Endometrium (tissue), 2 donors: ENCODE measurements around the gene TXNDC17.
"Not testable (repeated sequence)": the region's sequence is repeated elsewhere in the genome, so short reads cannot be mapped to it uniquely, and the experiment has no call there.

Experiments used
- FAIRE-seq: peaks from 2 replicates; lab custom pipeline; 2012; peaks lifted over from hg19 to GRCh38; lab: Jason Lieb, UNC
- donor health status: control.
- donor health status: control.

Gene TXNDC17

GRCh38 chr17:6637458-6637840 lies 3.4 kb upstream of the TXNDC17 start:
- no peak for FAIRE-seq

DNA sequence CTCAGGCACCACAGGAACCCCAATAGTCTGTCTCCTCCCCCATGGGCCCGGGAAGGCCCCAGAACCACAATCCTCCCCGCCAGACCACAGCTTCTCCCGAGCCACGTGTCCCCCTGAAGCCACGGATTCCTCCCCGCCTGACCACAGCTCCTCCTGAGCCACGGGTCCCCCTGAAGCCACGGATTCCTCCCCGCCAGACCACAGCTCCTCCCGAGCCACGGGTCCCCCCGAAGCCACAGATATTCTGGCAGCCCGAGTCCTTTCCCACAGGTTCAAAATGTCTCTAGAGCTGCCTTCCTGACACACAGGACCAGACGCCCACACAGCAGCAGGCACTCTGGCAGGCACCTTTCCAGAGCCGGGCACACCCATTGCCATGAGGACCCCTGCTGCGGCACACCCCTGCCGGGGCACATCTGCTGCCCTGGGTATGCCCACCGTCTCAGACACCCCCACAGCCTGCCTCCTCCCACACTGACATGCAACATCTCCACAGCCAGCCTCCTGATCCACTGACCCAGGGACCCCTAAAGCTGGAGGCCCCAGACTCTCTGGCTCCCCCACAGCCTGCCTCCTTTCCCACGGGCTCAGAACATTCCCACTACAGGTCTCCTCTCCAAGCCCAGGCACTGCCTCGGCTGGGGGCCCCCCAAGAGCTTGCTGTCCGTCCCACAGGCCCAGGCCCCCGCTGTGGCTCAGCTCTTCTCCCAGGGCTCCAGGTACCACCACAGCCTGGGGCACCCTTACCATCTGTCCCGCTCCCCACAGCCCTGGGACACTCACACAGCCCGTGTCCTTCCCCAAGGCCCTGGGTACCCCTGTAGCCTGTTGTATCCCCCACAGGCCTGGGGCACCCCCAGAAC lies 2.6 kb upstream of the TXNDC17 start:
- no peak for FAIRE-seq

DNA sequence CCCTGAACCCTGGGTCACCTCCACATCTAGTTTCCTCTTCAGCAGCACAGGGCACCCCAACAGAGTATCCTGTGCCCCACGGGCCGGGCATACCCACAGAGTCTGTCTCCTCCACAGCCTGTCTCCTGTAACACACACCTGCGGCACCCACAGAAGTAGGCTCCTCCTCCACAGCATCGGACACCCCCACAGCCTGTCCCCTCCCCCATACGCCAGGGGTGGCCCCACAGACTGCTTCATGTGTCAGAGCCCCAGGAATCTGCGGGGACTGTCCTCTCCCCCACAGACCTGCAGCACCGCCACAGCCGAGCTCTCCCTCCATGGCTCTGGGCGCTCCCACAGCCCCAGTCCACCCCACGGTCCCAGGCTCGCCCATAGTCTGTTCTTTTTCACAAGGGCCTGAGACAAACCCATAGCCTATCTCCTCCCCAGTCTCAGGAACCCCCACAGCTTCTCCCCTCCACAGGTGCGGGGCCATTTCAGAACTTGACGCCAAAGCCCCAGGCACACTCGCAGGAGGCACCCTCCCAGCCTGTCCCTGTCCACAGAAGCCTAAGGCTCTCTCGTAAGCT lies 1.8 kb upstream of the TXNDC17 start:
- no peak for FAIRE-seq

GRCh38 chr17:6639586-6640535 lies 999 bp upstream of the TXNDC17 start:
- no peak for FAIRE-seq

- FAIRE-seq, result no peak
Measured at GRCh38 chr17:6641247-6641863, 495 bp downstream of the TXNDC17 start.

DNA sequence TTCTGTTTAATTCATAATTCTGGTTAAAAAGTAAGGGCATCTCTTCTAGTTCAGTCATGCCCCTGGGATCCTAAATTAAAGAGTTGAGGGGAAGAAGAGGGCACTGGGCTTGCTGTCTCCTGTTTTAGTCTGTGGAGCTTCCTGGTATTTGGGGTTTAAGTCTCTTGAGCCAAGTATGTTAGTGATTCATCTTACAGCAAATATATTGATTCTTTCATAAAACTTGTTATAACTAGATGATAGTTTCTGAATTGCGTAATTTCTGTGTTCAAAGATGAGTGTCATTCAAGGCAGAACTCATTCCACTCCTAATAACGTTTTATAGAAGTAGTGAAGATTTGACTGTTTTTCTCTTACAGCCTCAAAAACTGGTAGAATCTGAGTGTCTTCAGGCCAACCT lies 1.7 kb downstream of the TXNDC17 start:
- FAIRE-seq, result no peak

GRCh38 chr17:6643451-6644125 lies 2.7 kb downstream of the TXNDC17 start:
- no peak for FAIRE-seq

DNA sequence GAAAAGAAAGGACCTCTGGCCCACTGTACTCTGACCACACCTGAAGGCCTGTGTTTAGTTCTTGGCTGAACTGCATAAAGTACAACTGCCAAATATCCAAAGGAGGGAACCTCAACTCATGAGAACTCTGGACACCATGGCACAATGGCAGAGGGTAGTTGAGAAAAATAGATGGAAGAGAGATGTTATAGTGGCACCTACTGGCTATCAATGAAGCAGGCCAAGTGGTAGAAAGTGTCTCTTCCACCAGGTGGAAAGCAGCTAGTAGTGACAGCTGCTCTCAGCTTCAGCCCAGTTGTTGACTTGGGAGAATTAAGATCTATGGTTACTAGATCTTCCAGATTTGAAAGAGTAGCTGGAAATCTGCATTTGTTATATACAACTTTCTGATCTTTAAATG lies 7.3 kb downstream of the TXNDC17 start:
- no peak for FAIRE-seq

DNA sequence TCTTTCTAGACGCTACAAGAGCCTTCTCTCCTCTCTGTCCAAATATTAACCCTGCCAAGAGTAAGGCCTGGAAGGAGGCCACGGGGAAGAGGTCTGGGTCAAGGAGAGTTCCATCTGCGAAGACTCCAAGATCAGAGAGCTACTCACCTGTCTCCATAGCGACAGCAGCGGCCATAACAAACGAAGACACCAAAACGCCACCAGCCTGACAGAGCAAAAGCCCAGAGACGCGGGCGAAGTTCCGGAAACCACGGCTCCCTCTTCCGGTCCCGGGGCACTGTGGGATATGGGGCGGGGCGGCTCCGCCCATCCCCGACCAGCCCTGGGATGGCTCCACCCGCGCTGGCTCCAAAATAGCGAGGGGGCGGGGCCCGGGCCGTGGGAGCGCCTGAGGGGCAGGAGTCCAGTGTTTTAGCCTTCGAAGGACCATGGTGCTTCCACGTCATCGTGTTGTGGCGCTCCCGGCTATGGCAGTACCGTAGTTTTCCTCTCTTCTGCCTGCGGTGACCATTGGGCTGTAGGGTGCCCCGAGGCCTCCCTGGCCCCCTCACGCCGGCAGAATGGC lies 10.6 kb downstream of the TXNDC17 start, which contains the start of the genes C17orf100 and MED31:
TSS of gene C17orf100 (plus strand) at position 409 of the 565 bp plus-strand sequence. CDS start at position 561, 152 bp downstream.
TSS of gene MED31 (minus strand) at position 252 of the 565 bp plus-strand sequence. CDS start at position 175, 77 bp downstream.
- FAIRE-seq, result peak; percentile 83

DNA sequence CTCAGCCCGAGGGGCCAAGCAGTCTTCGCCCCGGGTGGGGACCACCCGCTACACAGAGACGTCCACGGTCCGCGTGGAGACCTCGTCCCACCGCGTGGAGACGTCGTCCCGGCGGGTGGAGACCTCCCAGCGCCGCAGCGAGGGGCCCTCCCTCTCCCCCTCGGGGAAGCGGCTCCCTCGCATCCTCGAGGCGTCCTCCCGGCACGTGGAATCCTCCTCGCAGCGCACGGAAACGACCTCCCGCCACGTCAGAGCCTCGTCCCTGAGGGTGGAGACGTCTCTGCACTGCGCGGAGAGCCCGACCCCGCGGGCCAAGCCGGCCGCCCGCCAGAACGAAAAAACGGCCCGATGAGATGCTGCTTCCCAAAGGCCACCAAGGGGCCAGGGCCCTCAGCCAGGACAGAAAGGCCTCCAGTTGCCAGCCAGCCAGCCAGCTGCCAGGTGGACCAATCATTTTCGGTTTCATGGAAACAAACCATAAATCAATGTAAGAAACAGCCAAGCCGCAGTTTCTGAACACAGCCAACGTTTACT lies 11.1 kb downstream of the TXNDC17 start:
- FAIRE-seq, result no peak

DNA sequence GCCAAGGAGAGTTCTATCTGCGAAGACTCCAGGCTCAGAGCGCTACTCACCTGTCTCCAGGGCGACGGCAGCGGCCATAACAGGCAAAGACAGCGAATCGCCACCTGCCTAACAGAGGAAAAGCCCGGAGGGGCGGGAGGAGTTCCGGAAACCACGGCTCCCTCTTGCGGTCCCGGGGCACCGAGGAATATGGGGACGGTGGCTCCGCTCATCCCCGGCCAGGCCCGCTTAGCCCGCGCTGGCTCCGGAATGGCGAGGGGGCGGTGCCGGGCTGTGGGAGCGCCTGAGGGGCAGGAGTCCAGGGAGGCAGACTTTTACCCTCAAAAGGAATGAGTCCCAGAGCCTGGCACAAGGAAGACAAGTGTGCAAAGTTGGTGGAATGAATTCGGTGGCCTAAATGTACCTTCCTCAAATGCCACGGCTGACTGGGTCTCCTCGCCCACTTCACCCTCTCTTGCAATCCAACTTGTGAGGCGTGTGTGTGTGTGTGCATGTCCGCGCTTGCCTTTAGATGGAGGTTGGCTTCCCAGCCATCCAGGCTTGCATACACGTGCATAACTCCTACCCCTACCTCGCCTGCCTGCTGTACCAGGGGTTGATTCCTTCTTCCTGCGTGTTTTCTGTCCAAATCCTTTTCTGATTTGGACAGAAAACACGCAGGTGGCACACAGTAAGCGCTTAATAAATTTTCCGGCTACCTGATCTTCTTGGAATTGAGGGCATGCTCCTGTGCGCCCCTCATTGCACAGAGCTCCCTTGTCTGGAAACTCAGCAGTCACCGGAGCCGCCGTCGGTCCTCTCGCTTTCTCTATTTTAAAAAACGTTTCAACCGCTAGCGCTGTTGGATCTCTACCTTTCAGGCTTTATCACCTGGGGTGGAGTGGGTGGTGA lies 14.2 kb downstream of the TXNDC17 start:
- FAIRE-seq, result no peak

DNA sequence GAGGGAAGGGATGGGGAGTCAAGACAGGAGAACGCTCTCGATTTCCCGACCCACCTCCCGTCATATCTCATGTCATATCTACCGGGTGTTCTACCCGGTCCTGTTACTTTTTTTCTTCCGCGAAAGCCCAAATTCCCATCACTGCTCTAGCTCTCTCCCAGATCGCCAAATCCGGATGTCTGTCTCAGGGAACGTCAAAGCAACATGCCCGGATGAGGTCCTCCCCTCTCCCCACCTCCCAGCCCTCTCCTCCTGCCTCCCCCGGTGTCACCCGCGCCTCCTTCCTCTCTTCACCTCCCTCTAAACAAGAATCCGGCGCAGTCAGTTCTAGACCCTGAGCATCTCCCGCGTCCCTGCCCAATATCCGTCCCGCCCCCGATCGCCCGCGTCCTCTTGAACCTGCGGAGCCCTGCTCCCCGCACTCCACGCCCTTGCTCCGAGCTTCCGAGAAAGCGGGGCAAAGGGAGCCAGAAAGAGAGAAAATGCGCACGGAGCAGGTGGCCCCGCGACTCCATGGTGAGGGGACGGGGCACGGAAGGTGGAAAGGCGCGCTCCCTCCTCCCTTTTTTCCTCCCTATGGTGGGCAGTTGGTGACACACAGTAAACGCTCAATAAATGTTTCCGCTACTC lies 15.0 kb downstream of the TXNDC17 start:
- not testable (repeated sequence) for FAIRE-seq

GRCh38 chr17:6656797-6657632 lies 16.2 kb downstream of the TXNDC17 start:
- not testable (repeated sequence) for FAIRE-seq

DNA sequence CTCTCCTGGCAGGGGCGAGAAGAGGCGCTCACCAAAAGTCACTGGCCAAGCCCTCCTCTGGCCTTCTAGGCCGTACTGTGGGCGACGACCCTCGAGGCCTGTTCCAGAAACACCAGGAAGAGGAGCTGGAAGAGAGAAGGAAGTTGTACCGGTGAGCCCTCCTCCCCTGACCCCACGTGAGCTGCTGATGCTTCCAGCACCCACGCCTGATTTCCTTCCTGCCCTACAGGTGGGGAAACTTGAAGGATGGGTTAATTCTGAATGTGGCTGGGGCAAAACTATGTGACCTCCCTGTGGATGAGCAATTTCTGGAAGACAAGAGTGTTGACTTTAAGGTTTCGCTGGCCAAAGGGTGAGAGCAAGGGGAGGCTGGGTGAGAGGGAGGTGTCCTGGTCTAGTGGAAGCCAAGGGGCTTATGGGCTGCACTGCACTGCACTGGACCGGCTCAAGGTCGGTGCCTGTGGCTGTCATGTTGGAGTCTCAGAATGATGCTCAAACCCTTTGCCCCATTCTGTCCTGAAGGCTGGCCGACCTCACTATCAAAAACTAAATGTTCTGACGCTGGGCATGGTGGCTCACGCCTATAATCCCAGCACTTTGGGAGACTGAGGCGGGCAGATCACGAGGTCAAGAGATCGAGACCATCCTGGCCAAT lies 16.9 kb downstream of the TXNDC17 start:
- no peak for FAIRE-seq

DNA sequence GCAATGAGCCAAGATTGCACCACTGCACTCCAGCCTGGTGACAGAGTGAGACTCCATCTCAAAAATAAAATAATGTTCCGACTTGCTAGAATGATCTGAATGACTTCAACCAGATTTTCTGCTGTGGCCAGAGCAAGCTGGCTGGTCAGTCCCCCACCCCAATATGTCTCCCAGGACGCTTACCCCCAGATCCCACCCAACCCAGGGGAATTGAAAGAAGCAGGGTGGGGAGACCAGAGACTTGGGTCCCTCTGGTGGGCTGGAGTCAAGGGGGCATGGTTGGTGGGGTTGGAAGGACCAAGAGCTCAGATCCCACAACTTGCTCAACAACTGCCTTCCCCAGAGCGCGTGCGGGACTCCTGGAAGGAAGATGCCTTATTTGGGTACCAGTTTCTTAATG lies 17.6 kb downstream of the TXNDC17 start:
- FAIRE-seq, result not testable (repeated sequence)

GRCh38 chr17:6660101-6660500 lies 19.2 kb downstream of the TXNDC17 start:
- FAIRE-seq, result no peak

GRCh38 chr17:6660805-6661463 lies 20.1 kb downstream of the TXNDC17 start:
- no peak for FAIRE-seq
